ENCODE data around the gene TMEM138. TPM values are rescaled to one million over a fixed set of nuclear protein-coding genes. Genes with fewer than 3 reads are reported as not detected.

TMEM138 gene
- total RNA-seq, 1 experiment from 2014 or later = 38.8 TPM

GRCh38 chr11:61336171-61336935 is 25.8 kb upstream of the TMEM138 start:
- POLR2A ChIA-PET = interaction anchor here (0.6 to 2.0 kb wide), 6 partner anchors 24 to 93 kb away, joined by 3 to 29 read pairs (median 6); partner anchors contain the start of genes CPSF7, CYB561A3, SDHAF2 and TMEM138
- Mint-ChIP-seq H3K9me3 (no peaks in the 10 kb centered on the region), H3K27me3 (ENCODE audit: low read depth) (no peaks in the 10 kb centered on the region), H3K4me1 (peaks cover 44% of the 10 kb centered on the region), H3K36me3 (peaks cover 10% of the 10 kb centered on the region; the same call in 1 of the 2 replicates), H3K4me3 (no peak overlapping the region), H3K27ac (peak overlapping the region; percentile 90)
- CTCF ChIA-PET = interaction anchor here (0.6 to 8.1 kb wide), 48 partner anchors 8 to 461 kb away, joined by 3 to 346 read pairs (median 5); partner anchors contain the start of genes CPSF7, CYB561A3, LRRC10B and SDHAF2
- ATAC-seq (peak; percentile 68), DNase-seq (ENCODE audit: low spot score) (peak; percentile 86)
- no peak for TF ChIP-seq RELA (CRISPR knock-in tag; IDR thresholded peaks at IDR 0.05; ENCODE audit: borderline replicate concordance)
- no peak for TF ChIP-seq ZNF219 (CRISPR knock-in tag; IDR thresholded peaks at IDR 0.05; ENCODE audit: borderline replicate concordance)
- 0 out of 2 replicates have a peak, but pooled peaks have one; percentile 17 for TF ChIP-seq GABPB1 (CRISPR knock-in tag; IDR thresholded peaks at IDR 0.05)
- no peak for TF ChIP-seq ATF6 (CRISPR knock-in tag; IDR thresholded peaks at IDR 0.05)
- TF ChIP-seq CTCF (IDR thresholded peaks at IDR 0.05) = peak; percentile 98
- TF ChIP-seq ATF2 (CRISPR knock-in tag; IDR thresholded peaks at IDR 0.05; ENCODE audit: borderline replicate concordance, low read depth) = no peak
- TF ChIP-seq ZNF423 (CRISPR knock-in tag; IDR thresholded peaks at IDR 0.05) = no peak

- ChIA-PET CTCF (interaction anchor here (1.1 to 8.1 kb wide), 4 partner anchors 19 to 47 kb away, joined by 3 to 346 read pairs (median 61); partner anchors contain the start of genes CYB561A3 and TMEM138), POLR2A (interaction anchor here (0.6 kb wide), 1 partner anchor 21 kb away, joined by 4 read pairs; no protein-coding TSS in a partner anchor)
- no peak overlapping the region for H3K4me3 Mint-ChIP-seq
- H3K27ac Mint-ChIP-seq = no peak overlapping the region
- H3K9me3 Mint-ChIP-seq = no peaks in the 10 kb centered on the region
- peaks cover 10% of the 10 kb centered on the region; the same call in 1 of the 2 replicates for H3K36me3 Mint-ChIP-seq
- H3K27me3 Mint-ChIP-seq (ENCODE audit: low read depth) = no peaks in the 10 kb centered on the region
- peaks cover 32% of the 10 kb centered on the region for H3K4me1 Mint-ChIP-seq
- DNase-seq (ENCODE audit: low spot score) = no peak
- ATAC-seq = no peak
- TF ChIP-seq NR1H2 (CRISPR knock-in tag; IDR thresholded peaks at IDR 0.05) = no peak
- TF ChIP-seq ZNF416 (CRISPR knock-in tag; IDR thresholded peaks at IDR 0.05) = no peak
- TF ChIP-seq TEAD1 (CRISPR knock-in tag; IDR thresholded peaks at IDR 0.05) = no peak
- no peak for TF ChIP-seq GTF2I (CRISPR knock-in tag; conservative IDR thresholded peaks at IDR 0.05)
- TF ChIP-seq ZBTB43 (CRISPR knock-in tag; IDR thresholded peaks at IDR 0.05) = no peak
- no peak for TF ChIP-seq ATF2 (CRISPR knock-in tag; IDR thresholded peaks at IDR 0.05; ENCODE audit: borderline replicate concordance, low read depth)
- TF ChIP-seq ZNF512 (CRISPR knock-in tag; IDR thresholded peaks at IDR 0.05; ENCODE audit: borderline replicate concordance) = no peak
- TF ChIP-seq IRF2 (CRISPR knock-in tag; IDR thresholded peaks at IDR 0.05; ENCODE audit: borderline replicate concordance, low read depth) = no peak
- TF ChIP-seq SP1 (CRISPR knock-in tag; conservative IDR thresholded peaks at IDR 0.05) = no peak
- no peak for TF ChIP-seq CDX4 (CRISPR knock-in tag; IDR thresholded peaks at IDR 0.05; ENCODE audit: borderline replicate concordance)
- TF ChIP-seq FOXJ3 (CRISPR knock-in tag; IDR thresholded peaks at IDR 0.05; ENCODE audit: borderline replicate concordance) = no peak
- no peak for TF ChIP-seq SMAD3 (CRISPR knock-in tag; IDR thresholded peaks at IDR 0.05; ENCODE audit: borderline replicate concordance)
- TF ChIP-seq GABPB1 (CRISPR knock-in tag; IDR thresholded peaks at IDR 0.05) = no peak
- no peak for TF ChIP-seq NR2C2 (CRISPR knock-in tag; IDR thresholded peaks at IDR 0.05)
- TF ChIP-seq ZNF396 (CRISPR knock-in tag; IDR thresholded peaks at IDR 0.05; ENCODE audit: borderline replicate concordance) = no peak
- TF ChIP-seq CREB1 (CRISPR knock-in tag; IDR thresholded peaks at IDR 0.05) = no peak
These were observed 24.3 kb upstream of the TMEM138 start for GRCh38 chr11:61337706-61338470.
